ENCODE results near the gene JPT1.

Gene JPT1

DNA sequence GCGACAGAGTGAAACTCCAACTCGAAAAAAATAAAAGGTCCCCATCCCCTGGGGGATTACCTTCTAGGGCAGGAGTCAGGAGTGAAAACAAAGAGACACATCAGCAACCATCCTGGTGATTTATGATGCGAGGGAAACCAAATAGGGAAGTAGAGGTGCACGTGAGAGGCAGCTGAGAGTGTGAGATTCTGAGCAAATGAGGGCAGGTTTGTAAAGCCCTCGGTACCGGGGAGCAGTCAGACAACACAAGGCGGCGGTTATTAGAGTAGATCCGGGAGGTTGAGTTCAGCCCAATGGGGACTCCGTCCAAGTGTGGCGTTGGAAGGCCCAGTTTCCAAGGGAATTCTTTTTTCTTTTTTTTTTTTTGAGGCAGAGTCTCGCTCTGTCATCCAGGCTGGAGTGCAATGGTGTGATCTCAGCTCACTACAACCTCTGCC lies 51.9 kb downstream of the JPT1 start:
- DNase-seq, result no peak

DNA sequence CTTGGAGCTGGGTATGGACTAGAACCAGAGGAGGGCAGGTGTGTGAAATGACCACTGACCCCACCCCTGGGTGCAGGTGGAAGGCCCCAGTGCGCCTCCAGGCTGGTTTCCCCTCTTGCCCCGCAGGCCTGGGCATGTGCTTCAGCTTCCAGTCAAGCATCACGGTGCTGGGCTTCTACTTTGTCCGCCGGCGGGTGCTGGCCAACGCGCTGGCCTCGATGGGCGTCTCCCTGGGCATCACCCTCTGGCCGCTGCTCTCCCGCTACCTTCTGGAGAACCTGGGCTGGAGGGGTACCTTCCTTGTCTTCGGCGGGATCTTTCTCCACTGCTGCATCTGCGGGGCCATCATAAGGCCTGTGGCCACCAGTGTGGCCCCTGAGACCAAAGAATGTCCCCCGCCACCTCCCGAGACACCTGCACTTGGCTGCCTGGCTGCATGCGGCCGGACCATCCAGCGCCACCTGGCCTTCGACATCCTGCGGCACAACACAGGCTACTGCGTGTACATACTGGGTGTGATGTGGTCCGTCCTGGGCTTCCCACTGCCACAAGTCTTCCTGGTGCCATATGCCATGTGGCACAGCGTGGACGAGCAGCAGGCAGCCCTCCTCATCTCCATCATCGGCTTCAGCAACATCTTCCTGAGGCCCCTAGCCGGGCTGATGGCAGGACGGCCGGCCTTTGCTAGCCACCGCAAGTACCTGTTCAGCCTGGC lies 54.3 kb downstream of the JPT1 start:
- DNase-seq, result no peak

DNA sequence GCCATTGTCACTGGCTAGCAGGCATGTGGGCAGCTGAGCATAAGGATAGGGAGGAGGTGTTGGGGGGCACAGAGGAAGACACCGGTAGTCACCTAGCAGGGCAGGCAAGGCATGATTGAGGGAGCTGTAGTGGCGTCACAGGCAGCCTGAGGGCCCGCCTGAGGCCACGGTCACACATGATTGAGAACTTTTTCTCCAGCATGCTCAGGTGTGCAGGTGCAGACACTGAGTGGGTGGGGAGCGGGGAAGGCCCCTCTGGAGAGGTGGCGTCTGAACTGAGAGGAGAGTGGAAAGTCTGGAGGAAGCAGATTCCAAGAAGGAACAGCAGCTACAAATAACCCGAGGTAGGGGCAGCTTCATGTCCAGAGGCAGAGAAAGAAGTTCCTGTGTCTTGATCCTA lies 55.5 kb downstream of the JPT1 start:
- no peak for DNase-seq

DNA sequence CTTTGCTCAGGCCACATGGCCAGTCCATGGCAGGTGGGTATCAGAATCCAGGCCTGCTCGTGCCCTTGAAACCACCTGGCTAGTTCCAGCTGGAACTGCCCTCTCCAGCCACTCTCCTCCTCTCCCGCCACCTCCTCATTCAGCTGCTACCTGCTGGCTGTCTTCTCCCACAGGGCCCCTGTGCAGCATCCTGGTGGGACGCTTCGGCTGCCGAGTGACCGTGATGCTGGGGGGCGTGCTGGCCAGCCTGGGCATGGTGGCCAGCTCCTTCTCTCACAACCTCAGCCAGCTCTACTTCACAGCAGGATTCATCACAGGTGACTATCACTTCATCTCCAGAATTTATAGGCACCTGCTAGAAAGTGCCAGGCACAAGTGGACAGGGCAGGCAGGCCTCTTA lies 56.4 kb downstream of the JPT1 start:
- DNase-seq, result no peak

DNA sequence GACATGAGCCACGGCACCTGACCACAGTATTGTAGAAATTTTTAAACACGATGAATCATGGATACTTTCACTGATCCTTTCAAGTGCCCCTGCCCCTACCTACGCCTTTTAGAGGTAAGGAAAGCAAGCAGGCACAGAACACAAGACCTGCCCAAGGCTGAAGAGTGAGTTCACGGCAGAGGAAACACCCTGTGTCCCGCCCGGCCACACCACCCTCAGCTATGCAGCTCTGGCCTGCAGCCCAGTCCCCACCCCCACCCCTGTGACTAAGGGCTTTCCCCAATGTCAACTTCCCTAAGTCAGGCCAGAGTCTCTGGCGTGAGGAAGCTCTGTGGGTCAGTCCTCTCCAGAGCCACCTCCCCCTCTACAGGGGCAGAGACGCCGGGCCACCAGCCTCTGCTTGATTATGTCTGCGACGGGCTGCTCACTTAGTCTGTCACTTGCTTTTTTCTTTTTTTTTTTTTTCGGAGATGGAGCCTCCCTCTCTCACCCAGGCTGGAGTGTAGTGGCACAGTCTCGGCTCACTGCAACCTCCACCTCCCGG lies 58.2 kb downstream of the JPT1 start:
- no peak for DNase-seq

DNA sequence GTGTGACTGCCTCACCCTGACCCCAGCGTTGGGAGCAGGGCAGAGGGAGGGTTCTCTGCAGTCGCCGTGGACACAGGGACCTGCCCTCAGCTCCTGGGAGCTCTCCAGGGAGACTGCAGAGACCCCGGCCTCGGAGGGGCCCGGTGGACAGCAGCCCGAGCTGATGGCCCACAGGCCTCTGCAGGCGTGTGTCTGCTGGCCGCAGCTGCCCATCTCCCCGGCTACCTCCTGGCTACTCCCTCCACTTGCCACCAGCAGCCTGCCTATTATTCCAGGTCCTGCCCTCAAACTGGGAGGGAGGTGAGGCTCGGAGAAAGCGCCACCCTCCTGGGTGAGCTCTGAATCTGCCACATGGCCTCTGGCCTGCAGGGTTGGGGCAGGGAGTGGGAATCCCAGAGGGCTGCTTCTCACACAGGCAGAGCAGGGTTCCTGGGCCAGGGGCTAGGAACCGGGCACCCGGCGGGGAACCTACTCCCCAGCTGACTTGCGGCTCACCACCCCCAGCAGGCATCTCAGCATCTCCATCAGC lies 59.4 kb downstream of the JPT1 start:
- no peak for DNase-seq

DNA sequence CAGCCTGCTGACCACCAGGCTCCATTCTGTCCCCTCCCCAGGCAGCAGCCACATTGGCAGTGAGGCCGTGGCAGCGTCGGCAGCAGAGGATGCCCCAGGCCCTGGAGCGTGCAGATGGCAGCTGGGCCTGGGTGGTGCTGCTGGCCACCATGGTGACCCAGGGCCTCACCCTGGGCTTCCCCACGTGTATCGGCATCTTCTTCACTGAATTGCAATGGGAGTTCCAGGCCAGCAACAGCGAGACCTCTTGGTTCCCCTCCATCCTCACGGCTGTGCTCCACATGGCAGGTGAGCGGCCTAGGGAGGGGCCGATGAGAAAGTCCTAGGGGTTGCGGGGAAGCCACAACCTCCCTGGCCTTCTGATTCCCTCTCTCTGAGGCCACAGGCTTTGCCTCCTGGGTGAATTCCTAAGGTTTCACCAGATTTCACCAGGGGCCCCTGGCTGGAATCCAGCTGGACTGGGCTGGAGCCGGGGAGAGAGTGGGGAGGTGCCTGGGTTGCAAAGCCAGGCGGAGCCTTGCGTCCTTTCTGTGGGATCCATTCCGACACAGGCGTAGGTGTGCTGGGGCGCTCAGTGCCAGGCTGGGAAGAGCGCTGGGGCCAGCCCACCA lies 60.7 kb downstream of the JPT1 start:
- DNase-seq, result no peak

DNA sequence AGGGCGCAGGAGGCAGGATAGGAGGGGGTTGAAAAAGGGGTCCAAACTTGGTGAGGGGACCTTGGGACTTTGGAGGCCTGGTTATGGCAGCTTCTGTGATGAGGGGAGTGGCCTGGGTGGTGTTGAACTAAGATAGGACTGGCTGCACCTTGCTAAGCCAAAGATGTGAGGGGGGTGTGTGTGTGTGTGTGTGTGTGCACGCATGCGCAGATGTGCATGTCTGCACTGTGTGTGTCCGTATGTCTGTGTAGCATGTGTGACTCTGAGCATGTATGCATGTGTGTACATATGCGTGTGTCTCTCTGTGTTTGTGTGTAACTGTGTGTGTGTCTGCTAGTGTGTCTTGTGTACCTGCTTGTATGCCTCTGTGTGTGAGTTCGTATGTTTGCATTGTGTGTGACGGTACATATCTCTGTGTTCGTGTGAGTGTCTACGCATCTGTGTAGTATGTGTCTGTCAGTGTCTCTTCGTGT lies 62.4 kb downstream of the JPT1 start:
- no peak for DNase-seq

DNA sequence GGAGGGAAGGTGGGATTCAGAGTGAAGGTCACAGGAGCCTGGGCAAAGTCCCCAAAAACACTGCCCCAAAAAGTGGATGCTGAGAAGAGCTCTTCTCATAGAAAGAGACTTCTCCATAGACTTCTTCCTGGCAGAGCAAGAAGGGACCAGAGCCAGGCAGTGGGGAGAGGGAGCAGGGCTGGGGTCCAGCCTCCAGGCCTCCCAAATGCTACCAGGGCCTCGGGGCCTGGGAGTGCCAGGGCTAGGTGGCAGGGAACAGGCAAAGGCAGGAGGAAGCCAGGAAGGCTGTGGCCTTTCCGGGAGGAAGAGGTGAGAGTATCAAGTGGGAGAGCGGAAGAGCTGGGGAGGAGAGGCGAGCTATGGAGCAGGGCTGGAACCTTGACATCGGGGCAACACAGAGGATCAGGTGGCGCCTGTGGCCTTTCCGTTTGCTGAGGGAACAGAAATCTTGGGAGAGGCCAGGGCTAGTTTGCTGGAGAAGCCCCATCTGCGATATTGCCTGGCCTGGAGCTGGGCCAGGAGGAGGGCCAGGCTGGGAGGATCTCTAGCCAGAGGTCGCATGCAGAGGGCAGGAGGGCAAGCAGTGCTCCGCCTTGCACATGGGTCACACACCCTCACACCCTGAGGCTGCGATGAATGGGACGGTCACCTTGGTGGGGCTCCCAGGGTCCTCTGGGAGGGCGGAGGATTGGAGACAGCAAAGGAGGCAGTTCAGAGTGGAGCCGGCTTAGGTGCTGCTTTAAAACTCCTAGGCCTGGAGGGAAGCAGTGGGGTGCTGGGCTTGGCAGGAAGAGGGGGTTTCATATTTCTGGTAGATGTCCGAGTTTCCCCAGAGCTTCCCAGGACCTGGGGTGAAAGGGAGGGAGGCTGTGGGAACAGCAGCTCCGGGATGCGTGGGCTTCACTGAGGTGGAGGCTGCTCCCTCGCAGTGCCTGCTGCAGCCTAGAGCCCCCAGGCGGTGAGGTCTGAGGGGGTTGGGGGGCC lies 63.1 kb downstream of the JPT1 start:
- no peak for DNase-seq

DNA sequence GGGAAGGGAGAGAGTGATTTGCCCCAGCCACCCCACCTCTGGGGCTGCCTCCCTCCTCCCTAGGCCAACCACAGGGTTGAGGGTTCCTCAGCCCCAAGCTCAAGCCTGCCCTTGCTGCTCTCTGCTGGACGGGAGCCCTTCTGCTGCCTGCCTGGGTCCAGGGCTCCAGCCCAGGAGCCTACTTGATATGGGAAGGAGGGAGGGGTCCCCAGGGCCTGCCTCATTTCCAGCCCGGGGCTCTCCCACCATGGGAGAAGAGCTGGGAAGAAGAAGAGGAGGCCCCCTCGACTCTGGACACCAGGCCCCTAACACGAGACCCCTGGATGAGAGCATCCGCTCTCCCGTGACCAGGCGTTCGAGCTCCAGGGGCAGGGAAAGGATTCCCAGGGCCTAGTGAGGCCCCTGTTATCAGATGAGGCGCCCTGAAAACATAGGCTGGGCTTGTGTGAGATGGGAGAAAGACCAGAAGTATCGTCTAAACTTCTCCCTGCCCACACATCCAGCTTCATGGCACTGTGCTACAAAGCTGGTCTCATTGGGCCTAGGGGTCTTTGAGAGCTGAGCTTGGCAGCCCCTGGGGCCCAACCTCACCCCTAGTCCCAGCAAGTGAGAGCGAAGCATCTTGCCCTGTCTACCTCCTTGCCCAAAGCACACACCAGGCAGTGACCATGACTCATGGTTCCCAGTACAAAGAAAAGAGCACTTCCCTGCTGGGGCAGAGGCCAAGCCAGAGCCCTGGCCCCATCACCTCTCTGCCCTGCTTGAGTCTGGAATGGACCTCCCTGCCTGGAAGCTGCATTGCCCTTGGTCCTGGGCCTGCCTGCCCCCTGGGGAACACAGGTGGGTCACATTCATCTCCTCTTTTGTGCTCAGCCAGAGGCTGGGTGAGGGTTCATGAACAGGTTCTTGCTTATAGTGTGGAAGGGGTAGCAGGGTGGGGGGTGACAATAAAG lies 65.6 kb downstream of the JPT1 start:
- no peak for DNase-seq

DNA sequence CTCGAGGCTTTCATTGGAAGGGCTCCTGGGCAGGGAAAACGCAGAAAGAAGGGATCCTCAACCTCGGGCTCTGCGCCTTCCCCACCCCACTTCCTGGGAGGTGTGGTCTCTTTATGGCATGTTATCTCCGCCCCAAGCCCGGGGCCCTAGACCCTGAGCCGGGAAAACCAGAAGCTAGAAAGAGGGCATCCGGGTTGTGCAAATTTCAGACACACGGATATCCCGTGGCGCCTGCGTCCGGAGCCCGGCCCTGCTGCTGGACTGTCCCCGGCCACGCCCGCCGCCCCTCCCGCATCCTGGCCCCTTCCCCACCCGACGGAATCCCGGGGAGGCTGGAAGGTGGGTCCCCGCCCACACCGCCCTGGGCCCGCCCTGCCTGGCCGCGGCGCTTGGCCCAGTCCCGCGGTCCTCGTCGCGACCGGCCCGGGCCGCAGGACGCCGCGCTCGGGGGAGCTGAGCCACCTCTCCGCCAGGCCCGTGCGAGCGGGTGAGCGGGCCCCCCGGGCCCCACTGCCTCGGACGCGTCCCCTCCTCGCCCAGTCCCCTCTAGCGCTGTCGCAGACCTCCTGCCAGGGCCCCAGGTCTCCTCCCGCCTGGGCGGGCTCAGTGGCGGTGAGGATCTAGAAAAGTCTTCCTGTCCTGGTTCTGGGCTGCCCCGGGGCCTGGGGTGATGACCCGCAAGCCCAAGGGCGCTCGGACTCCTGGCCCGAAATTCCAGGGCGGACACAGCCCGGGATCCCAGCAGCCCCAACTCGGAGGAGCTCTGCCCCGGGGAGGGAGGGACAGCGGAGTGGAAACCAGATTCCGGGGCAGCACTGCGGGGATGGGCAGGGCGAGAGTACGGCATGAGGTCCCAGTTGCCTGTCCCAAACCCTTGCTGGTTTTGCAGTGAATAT lies 66.5 kb downstream of the JPT1 start, which contains the start of gene SLC16A5:
Gene SLC16A5 (plus strand): TSS at position 397 of the 896 bp plus-strand sequence. CDS start 5,683 bp downstream, outside the sequence.
- peak; percentile 39 for DNase-seq

DNA sequence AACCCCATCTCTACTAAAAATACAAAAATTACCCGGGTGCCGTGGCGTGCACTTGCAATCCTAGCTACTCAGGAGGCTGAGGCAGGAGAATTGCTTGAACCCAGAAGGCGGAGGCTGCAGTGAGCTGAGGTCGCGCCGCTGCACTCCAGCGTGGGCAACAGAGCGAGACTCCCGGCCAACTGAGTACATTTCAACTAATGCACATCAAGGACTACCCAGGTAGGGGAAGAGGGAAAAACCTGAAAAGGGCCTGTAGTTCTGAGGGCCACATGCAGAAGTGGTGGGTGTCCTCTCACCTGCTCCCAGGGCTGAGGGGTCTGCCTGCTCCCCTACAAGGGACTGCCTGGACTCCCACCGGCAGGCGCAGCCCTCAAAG lies 67.1 kb downstream of the JPT1 start:
- no peak for DNase-seq

DNA sequence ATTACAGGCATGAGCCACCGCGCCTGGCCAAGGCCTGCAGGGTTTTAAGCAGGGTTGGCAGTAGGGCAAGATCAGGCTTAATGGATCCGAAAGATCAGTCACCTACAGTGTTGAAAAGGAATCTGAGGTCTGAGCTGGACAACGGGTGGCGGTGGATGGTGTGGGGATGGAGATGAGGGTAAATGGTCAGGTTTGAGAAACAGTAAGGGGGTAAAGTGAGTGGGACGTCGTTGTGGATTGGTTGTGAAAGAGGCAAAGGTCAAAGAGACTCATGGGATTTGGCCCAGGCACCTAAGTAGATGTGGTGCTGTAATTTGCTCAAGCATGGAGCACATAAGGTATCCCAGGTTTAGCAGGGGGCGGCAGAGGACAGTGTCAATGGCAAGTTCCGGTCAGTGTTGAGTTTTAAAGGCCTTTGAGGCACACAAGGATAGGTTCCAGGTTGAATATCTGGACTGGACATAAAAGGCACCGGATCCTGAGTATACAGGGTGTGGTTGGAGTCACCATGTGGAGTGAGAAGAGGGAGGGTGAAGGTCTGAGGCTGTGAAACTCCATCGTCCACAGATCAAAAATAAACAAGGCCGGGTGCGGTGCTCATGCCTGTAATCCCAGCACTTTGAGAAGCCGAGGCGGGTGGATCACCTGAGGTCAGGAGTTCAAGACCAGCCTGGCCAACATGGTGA lies 67.7 kb downstream of the JPT1 start:
- DNase-seq, result no peak

All from activated naive CD4-positive, alpha-beta T cell treated with Interleukin-2 at 50 U/mL for 16 hours (primary cell).